NCI-H1436 (cell line): Measurements from ENCODE around the gene FUBP1.
"Not testable (repeated sequence)": the region's sequence is repeated elsewhere in the genome, so short reads cannot be mapped to it uniquely, and the experiment has no call there.

Experiments used
- DNase-seq: peaks from one replicate; lab custom pipeline; 2025; lab: John Stamatoyannopoulos, UW

The FUBP1 gene

GRCh38 chr1:77989744-77990143, 10.9 kb upstream of the FUBP1 start:
- no peak for DNase-seq

DNA sequence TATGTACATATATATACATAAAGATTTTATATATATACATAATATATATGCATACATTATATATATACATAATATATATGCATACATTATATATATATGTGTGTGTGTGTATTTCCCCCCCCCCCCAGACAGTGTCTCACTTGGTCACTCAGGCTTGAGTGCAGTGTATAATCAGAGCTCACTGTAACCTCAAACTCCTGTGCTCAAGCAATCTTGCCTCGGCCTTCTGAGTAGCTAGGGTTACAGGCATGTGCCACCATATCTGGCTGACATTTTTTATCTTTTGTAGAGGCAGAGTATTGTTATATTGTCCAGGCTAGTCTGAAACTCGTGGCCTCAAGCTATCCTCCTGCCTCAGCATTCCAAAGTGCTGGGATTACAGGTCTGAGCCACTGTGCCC, 9.0 kb upstream of the FUBP1 start:
- DNase-seq = no peak

DNA sequence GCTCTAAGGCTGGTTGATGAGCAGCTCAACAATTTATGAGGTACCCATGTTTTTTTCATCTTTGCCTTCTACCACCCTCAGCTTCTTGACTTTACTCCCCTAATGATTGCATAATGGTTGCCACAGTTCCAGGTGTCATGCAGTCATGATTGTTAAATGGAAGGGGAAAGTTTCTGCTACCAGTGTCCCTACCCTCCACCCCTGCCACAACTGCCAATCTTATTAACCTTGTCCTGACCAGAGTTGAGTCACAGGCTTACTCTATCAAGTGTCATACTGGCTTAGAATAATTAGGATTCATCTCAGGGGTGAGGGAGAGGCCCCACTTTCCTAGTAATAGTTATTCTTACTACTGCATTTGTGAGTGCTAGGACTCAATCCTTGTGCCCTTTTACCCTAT, 7.9 kb upstream of the FUBP1 start:
- DNase-seq = no peak

DNA sequence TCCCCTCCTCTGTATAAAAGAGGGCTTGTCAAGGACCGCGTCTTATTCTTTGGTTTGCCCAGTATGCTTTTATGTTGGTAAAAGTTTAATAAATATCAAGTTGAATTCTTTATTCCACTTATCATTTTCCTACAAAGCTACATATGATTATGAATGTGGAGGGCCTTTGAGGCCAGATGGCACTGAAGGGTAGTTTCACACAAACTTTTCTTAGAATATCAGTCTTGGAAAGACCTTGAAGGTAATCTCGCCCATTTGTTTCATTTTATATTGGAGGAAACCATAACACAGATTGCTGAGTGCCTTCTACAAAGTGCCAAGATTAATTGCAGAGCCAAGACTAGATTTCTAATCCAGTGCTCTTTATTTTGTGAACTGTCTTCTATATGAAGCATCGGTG, 5.8 kb upstream of the FUBP1 start:
- DNase-seq = no peak

GRCh38 chr1:77983997-77984355, 5.1 kb upstream of the FUBP1 start:
- DNase-seq = no peak

GRCh38 chr1:77983352-77983996, 4.6 kb upstream of the FUBP1 start:
- DNase-seq = not testable (repeated sequence)

DNA sequence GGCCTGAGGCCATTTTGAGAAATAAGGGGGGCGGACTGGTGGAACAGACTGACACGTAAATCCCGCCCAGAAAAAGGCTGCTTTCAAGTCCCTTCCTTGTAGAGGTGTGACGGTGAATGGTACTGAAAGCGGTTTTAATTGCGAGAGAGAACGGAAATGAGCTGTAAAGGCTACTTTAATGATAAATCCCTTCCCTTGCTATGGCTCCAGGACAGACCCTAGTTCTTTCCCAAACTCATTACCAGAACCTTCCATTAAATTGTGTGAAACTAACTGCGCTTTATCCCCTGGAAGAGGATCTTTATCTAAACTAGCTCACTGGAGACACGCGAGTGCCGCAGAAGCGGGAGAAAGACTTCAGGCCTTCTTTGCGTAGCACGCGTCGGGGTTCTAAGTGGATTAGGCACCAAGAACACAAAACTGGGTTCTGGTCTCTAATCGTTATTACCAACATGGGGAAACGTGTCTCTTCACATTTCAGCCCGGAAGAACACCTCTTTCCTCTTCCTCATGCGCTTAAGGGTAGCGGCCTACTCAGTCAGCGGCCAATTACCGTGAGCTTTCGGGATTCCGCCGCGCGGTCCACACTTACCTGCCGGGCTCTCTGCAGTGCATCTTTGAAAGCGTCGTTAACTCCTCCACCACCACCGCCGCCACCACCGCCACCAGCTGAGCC, 441 bp downstream of the FUBP1 start:
- peak; percentile 91 for DNase-seq

DNA sequence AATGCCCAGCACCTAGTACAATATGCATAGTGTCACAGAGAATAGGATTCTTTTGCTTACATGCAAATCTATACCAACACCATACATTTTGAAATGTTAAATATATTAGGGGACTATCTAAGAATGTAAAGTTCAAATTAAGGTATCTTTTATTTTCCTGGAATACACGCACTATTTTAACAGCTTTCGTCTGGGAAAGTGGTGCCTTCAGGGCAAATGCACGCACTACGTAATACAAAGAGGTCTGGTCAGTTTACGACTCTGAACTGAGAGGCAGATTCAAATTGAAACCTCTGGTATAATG, 931 bp downstream of the FUBP1 start:
- DNase-seq = no peak

DNA sequence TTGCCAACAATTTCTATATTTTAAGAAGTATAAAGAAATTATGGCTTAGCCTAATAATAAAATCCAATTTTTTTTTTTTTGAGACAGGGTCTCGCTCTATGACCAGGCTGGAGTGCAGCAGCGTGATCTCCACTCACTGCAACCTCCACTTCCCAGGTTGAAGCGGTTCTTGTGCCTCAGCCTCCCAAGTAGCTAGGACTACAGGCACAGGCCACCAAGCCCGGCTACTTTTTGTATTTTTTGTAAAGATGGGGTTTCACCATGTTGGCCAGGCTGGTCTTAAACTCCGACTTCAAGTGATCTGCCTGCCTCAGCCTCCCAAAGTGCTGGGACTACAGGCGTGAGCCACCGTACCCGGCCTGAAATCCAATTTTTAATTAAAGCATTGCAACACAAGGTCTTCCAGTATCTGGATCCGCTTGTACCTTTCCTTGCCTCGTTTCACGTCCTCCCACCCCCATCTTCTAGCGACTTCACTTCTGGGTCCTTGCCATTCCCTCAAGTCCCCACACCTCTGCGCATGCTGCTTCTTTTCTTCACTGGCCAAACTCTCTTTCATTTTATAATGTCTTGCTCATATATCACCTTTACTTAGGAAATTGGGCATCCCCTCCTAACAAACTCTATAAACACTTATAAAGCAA, 2.3 kb downstream of the FUBP1 start:
- no peak for DNase-seq

- DNase-seq = no peak
Measured at GRCh38 chr1:77975907-77976306, 3.0 kb downstream of the FUBP1 start.

DNA sequence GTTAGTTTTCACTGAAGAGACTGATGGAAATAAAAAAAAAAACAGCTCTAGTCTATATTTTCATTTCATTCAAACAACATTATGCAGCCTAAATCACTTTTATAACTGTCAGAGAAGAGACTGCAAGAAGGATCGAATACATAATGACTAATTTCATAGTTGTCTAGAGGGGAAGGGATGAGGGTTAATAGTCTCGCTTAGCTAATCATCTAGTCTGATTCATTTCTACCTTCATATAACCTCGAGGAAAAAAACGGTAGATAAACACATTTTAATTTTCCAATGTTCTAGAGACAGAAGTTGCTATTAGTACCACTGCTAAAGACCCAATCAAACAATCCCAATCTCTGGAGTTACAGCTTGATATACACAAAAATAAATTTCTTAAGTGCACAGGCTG, 3.5 kb downstream of the FUBP1 start:
- DNase-seq = no peak

GRCh38 chr1:77972080-77972479, 6.8 kb downstream of the FUBP1 start:
- no peak for DNase-seq

- no peak for DNase-seq
Measured at GRCh38 chr1:77970192-77970591, 8.7 kb downstream of the FUBP1 start.

DNA sequence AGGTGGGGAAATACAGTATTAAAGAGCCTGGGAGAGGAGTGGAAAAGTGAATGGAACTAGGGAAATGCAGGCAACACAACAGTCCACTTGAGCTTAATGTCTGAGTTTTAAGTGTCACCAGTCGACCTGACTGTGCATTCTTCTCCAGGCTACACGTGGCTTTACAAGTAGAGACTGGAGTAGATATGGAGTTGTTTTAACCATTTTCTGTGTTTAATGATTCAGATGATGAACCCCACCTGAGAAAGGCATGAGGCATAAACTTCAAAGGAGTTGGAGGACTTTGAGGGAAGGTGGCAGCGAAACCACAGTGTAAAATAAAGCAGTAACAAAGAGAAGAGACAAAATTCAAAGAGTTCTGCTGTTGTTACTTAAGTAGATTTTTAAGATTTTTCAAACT, 12.6 kb downstream of the FUBP1 start:
- no peak for DNase-seq

- DNase-seq = no peak
Measured at GRCh38 chr1:77961392-77961791, 17.5 kb downstream of the FUBP1 start.

- no peak for DNase-seq
Measured at GRCh38 chr1:77958850-77959249, 20.0 kb downstream of the FUBP1 start.

GRCh38 chr1:77958391-77958790, 20.5 kb downstream of the FUBP1 start:
- no peak for DNase-seq

DNA sequence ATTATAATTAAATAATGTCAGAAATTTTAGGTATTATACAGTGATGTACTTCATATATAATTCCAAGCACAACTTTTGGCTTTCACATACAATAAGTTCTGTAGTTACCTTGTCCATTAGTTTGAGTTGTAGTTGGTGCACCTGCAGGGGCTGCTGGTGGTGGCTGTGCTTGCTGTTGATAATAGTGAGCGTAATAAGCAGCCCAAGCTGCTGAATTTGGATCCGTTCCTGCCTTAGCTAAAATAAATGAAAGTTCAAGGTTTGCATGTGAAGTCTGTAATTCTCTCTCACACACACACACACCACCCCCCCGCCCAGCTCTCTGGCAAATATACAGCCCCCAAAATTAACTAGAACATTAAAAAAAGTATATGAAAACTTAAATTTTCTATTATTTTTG, 22.4 kb downstream of the FUBP1 start:
- no peak for DNase-seq

GRCh38 chr1:77955709-77956108, 23.2 kb downstream of the FUBP1 start:
- DNase-seq = no peak

GRCh38 chr1:77954521-77954920, 24.4 kb downstream of the FUBP1 start:
- no peak for DNase-seq

DNA sequence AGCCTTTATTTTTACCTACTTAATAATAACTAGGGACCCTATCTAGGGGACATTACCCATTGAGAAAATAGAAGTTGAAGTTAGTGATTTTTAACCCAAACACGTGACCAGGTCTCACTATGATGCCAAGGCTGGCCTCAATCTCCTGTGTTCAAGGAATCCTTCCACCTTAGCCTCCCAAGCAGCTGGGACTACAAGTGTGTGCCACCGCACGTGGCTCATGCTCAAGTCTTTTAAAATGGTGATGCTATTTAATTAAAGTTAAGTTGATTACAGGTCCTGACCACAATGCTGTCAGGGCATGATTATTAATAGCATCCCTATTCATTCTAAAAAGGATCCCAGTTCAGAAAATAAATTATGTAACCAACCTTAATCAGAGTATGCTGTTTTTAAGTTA, 25.0 kb downstream of the FUBP1 start:
- no peak for DNase-seq

GRCh38 chr1:77951328-77951727, 27.5 kb downstream of the FUBP1 start:
- DNase-seq = no peak

DNA sequence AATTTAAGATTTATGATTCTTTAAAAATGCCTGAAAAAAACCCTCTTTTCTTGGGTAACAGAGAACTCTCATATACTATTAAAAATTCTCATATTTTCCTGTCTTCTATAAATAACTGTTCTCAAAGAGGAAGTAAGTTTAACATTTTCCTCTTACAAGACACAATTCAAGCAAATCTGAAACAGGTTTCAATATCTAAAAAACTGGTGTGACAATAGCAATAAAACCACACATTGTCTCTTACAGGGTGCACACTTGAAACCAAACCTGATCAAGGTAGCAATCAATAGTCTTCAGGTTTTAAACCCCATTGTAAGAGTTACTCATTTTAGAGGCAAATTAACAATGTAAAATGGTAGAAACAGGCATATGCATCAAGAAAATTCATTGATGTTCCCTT, 28.0 kb downstream of the FUBP1 start:
- no peak for DNase-seq
